Stimulated activated CD8-positive, alpha-beta memory T cell treated with anti-CD3 and anti-CD28 coated beads, Interleukin-2, amount 100 ng/mL, for 1 hour (primary cell): ENCODE data around the gene GPC4.

Experiments used
- DNase-seq, 2 donors: peaks; one replicate each; pipeline ENCODE4 v3.0.0-alpha.2; 2020; ENCODE audit warnings: low read depth in 2 of 2

GPC4 gene

GRCh38 chrX:133415276-133416105 lies at the start of gene GPC4:
GPC4 (minus strand) TSS chrX:133415489; CDS start chrX:133414965, 524 bp downstream.
- no peak for DNase-seq

GRCh38 chrX:133461231-133461630 lies 45.9 kb upstream of the GPC4 start:
- DNase-seq: no peak

GRCh38 chrX:133454924-133455323 lies 39.6 kb upstream of the GPC4 start:
- DNase-seq: no peak

GRCh38 chrX:133454491-133454914 lies 39.2 kb upstream of the GPC4 start:
- DNase-seq: no peak

GRCh38 chrX:133448512-133449076 lies 33.3 kb upstream of the GPC4 start:
- no peak for DNase-seq

GRCh38 chrX:133444952-133445831 lies 29.9 kb upstream of the GPC4 start:
- no peak for DNase-seq

GRCh38 chrX:133444196-133444595 lies 28.9 kb upstream of the GPC4 start:
- no peak for DNase-seq

GRCh38 chrX:133440797-133441163 lies 25.5 kb upstream of the GPC4 start:
- DNase-seq: no peak

GRCh38 chrX:133440081-133440796 lies 24.9 kb upstream of the GPC4 start:
- no peak for DNase-seq

- DNase-seq: no peak
These were observed 22.5 kb upstream of the GPC4 start for GRCh38 chrX:133437766-133438165.

- DNase-seq: no peak
These were observed 22.1 kb upstream of the GPC4 start for GRCh38 chrX:133437356-133437755.

GRCh38 chrX:133435544-133436124 lies 20.3 kb upstream of the GPC4 start:
- no peak for DNase-seq

- DNase-seq: no peak
These were observed 19.0 kb upstream of the GPC4 start for GRCh38 chrX:133434197-133434820.

- DNase-seq: no peak
These were observed 4.6 kb upstream of the GPC4 start for GRCh38 chrX:133419911-133420310.

- DNase-seq: no peak
These were observed 3.3 kb upstream of the GPC4 start for GRCh38 chrX:133418588-133418987.

GRCh38 chrX:133417364-133417763 lies 2.1 kb upstream of the GPC4 start:
- DNase-seq: no peak

- DNase-seq: no peak
These were observed 648 bp downstream of the GPC4 start for GRCh38 chrX:133414406-133415275.

GRCh38 chrX:133413218-133413925 lies 1.9 kb downstream of the GPC4 start:
- no peak for DNase-seq

GRCh38 chrX:133412665-133413064 lies 2.6 kb downstream of the GPC4 start:
- no peak for DNase-seq
